ENCODE measurements around the gene TAGAP.

Gene TAGAP

GRCh38 chr6:159080217-159080976 lies 35.6 kb upstream of the TAGAP start:
- DNase-seq (ENCODE audit: low read depth), result no peak
- no peak overlapping the region for H3K4me3 ChIP-seq (ENCODE audit: control insufficient read depth, low read depth, low read length)
- TF ChIP-seq CTCF (IDR thresholded peaks at IDR 0.05; ENCODE audit: control insufficient read depth, insufficient read depth, low read depth, low read length, missing control alignments), result no peak

- no peak for TF ChIP-seq CTCF (IDR thresholded peaks at IDR 0.05; ENCODE audit: control insufficient read depth, insufficient read depth, low read depth, low read length, missing control alignments)
- no peak for DNase-seq (ENCODE audit: low read depth)
- no peak overlapping the region for H3K4me3 ChIP-seq (ENCODE audit: control insufficient read depth, low read depth, low read length)
Measured at GRCh38 chr6:159079367-159079766, 34.6 kb upstream of the TAGAP start.

- no peak for DNase-seq (ENCODE audit: low read depth)
Measured at GRCh38 chr6:159077123-159077522, 32.3 kb upstream of the TAGAP start.

GRCh38 chr6:159075506-159076228 lies 30.9 kb upstream of the TAGAP start:
- no peak for TF ChIP-seq CTCF (IDR thresholded peaks at IDR 0.05; ENCODE audit: control insufficient read depth, insufficient read depth, low read depth, low read length, missing control alignments)
- no peak overlapping the region for H3K4me3 ChIP-seq (ENCODE audit: control insufficient read depth, low read depth, low read length)
- no peak for DNase-seq (ENCODE audit: low read depth)

More at GRCh38 chr6:159077123-159077522, 32.3 kb upstream of the TAGAP start:
- no peak overlapping the region for H3K4me3 ChIP-seq (ENCODE audit: control insufficient read depth, low read depth, low read length)
- no peak for TF ChIP-seq CTCF (IDR thresholded peaks at IDR 0.05; ENCODE audit: control insufficient read depth, insufficient read depth, low read depth, low read length, missing control alignments)

GRCh38 chr6:159074876-159075275 lies 30.1 kb upstream of the TAGAP start:
- TF ChIP-seq CTCF (IDR thresholded peaks at IDR 0.05; ENCODE audit: control insufficient read depth, insufficient read depth, low read depth, low read length, missing control alignments), result no peak
- DNase-seq (ENCODE audit: low read depth), result no peak
- no peak overlapping the region for H3K4me3 ChIP-seq (ENCODE audit: control insufficient read depth, low read depth, low read length)

GRCh38 chr6:159074120-159074684 lies 29.4 kb upstream of the TAGAP start:
- no peak for DNase-seq (ENCODE audit: low read depth)
- TF ChIP-seq CTCF (IDR thresholded peaks at IDR 0.05; ENCODE audit: control insufficient read depth, insufficient read depth, low read depth, low read length, missing control alignments), result no peak

More at GRCh38 chr6:159074120-159074684, 29.4 kb upstream of the TAGAP start:
- no peak overlapping the region for H3K4me3 ChIP-seq (ENCODE audit: control insufficient read depth, low read depth, low read length)
